LHCN-M2 (cell line): ENCODE results near the gene HOXC5. TPM values are rescaled to one million over a fixed set of nuclear protein-coding genes. Genes with fewer than 3 reads are reported as not detected.

Experiments
- DNase-seq: peaks from one replicate; pipeline ENCODE4 v3.0.0-alpha.2; 2012; ENCODE audit warnings: low read depth
- total RNA-seq: library from RNA; depleted of rRNA; stranded (reverse); fragments of >200 nt; gene quantifications from 2 replicates; pipeline ENCODE4 v1.2.3, GENCODE V29; 2014

Gene HOXC5
- total RNA-seq, 1 experiment from 2014 or later: 1.8 TPM

DNA sequence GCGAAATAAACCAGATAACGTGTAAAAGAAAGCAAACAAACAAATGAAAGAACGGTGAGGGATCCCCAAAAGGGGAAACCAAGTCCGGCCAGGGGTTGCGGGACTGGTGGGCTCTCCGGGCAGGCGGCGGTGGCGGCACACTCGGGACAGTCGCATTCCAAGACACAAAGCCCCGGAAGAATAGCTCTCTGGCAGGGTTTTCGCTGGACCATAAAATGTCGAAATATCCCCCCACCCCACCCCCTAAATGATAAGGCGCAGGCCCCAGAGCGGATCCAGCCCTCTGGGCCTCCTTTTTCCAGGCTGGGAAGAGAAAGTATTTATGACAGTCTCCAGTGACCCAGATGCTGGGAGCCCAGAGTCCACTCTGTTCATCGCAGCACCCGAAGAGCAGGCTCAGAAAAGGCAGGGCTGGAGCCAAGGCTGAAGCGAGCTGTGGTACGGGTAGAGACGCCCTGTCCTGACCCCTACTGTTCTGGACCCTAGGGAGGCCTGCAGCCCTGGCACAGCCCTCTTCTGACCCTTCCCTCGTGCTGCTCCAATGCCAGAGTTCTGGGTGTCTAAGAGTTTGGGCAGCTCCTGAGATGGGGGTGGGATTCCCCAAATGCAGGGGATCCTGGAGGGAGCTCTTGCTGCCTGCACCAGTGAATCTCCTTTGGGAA is 26.2 kb upstream of the HOXC5 start:
- peak; percentile 50 for DNase-seq

DNA sequence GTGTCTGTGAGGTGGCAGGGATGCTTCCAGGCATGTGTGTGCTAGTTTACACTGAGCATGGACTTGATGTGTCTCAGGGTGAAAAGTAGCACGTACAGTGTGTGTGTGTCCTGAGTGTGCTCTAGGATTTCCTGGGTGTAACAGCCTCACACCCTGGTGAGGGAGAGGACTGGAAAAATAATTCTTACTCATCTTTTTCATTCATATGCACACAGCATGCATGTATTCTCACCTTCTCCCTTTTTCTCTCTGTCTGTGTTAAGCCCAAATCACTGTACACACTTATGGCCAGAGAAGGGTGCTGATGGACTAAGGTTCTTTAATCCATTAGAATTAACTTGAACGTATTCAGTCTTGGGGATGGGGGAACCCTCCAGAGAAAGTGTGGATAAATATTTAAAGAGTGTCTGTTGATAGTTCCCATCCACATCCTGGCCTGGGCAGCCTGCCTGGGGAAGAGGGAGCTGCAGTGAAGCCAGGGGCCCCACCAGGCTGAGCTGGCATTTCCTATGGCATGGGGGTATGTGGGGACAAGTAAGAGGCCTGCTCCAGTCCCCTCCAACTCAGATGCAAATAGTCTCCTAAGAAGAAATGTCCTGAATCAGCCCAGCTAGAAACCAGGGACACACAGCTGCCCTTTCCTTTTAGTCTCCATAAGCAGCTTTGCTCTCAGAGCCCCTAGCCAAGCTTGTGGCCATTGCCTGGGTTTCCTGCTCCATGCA is 25.2 kb upstream of the HOXC5 start:
- DNase-seq: no peak

DNA sequence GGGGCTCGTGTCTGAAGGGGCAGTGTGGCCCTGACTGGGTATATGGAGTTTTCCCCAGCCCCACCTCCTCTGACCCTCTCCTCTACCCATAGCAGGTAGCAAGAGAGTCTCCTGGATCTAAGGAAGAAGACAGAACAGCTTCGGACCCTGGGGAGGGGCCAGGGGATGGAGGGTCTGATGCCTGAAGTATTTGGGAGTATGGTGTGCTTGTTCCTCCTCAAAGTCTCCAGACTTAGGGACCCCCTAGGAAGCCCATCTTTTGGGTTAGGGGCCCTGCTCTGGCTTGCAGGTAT is 24.6 kb upstream of the HOXC5 start:
- no peak for DNase-seq

DNA sequence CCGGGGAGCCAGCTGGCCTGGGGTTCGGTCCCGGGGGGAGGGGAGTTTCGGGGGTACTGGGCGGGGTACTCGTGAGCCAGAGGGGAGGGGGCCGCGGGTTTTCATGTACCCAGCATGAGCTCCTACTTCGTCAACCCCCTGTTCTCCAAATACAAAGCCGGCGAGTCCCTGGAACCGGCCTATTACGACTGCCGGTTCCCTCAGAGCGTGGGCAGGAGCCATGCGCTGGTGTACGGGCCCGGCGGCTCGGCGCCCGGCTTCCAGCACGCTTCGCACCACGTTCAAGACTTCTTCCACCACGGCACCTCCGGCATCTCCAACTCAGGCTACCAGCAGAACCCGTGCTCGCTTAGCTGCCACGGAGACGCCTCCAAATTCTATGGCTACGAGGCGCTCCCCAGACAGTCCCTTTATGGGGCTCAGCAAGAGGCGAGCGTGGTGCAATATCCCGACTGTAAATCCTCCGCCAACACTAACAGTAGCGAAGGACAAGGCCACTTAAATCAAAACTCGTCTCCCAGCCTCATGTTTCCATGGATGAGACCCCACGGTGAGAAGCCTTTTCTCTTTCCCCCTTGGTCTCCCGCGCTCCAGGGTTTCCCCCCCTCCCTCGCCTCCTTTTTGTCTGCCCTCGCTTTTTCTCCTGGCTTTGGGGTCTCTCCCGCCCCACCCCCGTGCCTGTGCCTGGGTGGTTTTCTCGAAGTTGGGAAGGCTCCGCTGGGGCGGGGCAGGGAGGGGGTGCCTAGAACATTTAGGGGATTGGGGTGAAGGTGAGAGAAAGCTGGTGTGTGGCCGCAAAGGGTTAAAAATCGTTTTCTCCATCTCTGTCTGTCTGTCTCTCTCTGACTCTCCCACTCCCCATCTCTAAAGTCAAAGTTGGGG is 23.4 kb upstream of the HOXC5 start:
- DNase-seq: no peak

DNA sequence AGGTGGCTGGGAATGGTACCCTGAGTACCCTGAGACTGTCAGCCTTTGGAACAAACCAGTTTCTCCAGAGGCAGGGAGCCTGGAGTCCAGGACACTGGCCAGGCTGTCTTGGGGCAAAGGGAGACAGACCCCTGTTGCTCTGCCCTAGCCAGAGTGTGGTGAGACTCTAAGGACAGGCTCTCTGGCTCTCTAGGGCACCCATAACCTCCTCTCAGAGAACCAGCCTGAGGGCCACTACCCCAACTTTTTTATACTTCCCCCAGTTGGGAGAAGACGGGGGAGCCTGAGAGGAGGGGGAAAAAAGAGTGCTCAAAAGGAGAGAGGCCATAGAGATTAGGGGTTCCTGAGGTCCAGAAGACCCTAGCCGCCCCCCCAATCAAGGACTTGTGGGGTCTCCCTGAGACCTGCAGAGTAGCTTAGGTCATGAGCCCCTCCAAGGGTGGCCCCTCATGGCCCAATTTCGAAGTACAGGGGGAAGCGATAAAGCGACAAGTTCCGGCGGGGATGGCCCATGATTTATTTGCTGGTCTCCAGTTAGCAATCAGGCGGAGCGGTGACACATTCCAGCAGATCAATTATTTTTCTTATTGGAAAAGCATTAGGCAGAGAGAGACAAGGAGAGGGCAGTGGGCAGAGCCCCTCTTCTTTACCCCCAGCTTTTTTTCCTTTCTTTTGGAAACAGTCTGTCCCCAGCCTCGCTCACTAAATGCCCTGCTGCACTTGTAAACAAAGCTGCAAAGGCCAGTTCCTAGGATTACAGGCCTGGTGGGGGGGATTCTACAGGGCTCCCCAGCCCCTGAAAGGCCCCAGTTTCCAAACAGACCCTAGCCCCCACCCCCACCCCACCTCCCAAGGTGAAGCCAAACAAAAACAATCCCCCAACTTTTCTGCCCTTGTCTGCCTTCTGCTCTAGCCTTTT is 22.5 kb upstream of the HOXC5 start:
- DNase-seq: no peak

DNA sequence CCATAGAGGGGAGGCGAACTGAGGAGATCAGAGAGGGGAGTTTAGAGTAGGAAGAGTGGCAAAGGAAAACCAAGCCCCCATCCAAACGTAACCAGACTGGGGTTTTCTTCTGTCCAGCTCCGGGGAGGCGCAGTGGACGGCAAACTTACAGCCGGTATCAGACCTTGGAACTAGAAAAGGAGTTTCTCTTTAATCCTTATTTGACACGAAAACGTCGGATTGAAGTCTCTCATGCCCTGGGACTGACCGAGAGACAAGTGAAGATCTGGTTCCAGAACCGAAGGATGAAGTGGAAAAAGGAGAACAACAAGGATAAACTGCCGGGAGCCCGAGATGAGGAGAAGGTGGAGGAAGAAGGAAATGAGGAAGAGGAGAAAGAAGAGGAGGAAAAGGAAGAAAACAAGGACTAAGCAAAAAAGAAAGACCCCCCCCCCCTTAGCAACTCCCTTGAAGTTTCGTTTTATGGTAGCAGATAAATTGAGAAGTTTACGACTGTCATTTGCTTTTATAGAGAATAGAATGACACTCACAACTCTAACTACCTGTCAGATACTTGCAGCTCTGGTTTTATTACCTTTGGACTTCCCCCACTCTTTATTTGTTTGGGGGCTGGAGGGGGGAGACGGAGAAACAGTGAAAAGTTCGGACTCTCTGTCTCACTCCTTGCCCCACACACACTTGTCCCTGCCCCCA is 21.7 kb upstream of the HOXC5 start:
- DNase-seq: no peak

DNA sequence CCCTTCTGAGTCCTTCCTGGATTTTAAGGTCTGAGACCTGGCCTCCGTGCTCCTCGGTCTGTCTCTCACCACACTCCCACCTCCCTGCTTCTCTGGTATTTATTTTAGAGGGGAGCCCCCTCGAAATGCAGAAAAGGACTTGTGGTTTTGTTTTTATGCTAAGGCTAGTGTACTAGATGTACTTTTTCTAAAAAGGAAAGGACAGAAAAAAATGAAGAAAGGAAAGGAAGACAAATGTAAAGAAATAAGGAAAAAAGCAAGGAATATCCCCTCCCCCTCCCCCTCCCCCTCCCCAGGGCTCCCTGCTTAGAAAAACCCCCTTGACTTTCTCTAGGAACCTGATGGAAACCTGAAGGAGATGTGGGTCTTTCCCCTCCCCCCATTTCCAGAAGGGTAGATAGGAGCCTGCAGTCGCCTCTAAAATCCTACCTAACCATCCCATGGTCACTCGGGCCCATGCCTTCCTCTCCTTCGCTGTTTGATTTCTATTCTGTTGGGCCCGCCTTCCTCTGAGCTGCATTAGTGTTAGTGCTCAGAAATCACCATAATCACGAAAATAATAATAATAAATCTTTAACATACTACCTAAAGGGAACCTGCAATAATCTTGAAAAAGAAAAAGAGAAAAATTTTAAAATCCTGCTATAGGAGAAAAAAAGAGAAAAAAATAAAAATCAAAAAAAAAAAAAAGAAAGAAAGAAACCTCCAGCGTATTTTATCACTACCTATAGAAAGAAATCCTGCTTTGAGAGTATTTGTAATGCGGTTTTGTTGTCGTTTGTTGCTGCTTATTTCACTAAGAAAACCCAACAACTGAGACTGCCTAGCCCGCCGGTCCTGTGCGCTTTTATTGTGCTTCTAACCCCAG is 21.0 kb upstream of the HOXC5 start:
- no peak for DNase-seq

DNA sequence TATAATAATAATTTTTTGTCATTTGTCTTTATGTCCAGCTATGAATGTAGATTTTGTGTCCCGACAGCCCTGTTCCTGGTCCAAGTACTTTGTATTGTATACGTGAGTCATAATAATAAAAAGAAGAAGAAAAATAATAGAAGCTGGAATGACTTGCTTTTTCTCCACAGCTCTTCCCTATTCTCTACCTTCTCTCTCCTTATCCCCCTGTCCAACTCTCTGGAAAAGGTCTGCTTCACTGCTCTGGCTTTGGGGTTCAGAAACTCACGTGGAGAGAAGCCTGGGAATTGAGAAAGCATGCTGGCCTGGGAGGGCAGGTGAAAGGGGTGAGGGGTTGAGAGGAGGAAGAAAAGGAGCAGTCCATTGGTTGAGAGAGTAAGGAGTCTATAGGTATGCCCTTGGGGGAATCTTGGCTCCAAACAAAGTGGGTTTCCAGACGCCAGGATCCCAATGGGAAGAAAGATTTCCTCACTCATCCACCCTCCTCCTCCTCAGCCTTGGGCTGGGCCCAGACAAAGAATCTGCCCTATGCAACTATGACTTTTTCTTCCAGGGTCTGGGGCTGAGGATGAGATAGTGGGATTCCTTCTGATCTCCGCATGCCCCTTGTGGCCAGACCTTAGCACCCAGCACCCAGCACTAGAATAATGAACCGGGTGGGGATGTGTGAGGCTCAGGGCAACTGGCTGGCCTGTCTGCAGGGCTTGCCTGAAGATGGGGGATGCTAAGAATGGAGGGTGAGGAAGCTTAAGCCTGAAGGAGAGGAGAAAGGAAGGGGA is 20.0 kb upstream of the HOXC5 start:
- no peak for DNase-seq

DNA sequence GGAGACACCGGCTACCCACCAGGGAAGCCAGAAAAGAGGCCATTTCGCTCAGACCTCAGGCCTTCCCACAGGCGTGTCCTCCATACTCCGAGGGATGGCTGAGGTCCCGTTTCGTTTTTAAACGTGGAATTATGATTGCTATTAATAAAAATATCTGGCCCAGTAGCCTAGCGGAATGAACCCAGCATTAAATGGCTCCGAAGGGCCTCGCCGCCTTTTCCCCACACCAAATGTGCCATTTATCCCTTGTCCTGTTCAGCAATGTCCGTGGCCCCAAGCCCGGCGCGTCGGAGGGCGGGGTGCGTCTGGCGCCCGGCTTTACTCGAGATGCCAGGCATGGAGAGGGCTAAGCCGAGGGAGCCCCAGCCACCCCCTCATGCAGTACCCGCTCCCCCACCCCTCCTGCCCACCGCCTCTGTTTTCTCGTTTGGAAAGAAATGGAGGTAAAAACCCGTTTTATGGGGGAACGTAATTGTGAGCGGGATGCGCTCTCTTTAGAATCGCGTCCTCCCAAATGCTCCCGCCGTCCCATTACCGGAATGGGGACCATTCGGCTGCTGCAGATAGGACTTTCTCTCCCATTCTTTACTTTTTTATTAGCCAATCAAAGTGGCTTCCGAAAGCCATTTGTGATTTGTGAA is 18.4 kb upstream of the HOXC5 start:
- no peak for DNase-seq

DNA sequence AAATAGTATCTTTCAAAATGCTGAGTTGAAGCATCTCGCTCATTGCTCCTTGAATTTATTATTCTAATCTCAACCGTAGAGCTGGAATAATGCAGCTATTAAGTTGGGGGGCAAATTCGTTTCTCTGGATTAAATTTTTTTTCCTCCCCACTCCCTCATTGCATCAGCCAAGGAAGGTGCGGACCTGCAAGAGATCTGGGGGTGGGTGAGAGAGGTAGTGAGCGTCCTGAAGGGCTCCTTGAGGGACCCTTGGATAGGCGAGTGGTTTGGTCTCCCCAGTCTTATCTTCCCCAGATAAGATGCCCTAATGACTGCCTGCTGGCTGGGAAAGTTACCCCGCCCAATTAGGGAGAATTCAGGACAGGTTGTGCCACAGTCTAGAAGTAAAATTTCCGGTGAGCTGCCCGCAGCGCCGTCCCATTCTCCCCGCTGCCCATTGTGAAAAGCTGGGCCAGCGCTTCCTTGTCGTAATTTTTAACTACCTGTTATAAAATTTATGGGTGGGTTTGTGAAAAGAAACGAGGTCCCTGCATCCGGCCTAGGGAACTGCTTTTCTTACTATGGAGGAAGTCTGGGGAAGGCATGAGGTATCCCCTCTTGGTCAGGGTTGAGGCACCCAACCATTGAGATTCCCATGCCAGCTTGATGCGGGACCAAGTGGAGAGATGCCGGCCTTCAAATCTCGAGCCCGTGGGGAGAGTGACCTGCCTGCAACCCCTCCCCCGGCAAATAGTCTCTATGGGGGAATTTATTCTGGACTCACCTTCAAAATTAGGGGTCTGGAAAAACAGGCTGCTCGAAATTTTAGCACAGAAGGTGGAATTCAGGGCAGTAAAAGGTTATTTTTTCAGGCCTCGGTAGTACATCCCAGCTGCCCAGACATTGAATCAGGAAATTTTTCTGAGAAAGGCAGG is 17.6 kb upstream of the HOXC5 start:
- no peak for DNase-seq

DNA sequence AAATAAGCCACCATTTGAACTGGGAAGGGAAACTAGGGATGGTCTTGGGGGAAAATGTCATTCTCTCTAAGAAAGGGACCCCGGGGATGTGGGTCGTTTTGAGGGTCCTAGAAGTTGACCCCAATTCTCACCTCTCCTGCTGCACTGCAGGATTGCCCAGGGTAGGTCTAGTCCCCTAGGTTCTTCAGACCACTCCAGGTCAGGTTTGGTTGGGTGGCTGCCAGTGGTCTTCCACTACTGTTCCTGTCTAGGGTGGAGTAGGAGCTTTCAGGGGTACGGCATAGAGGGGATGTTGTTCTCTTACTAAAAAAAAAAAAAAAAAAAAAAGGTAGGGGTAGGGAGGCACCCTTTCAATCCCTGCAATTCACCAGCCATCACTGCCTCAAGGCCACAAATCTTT is 16.8 kb upstream of the HOXC5 start:
- no peak for DNase-seq

DNA sequence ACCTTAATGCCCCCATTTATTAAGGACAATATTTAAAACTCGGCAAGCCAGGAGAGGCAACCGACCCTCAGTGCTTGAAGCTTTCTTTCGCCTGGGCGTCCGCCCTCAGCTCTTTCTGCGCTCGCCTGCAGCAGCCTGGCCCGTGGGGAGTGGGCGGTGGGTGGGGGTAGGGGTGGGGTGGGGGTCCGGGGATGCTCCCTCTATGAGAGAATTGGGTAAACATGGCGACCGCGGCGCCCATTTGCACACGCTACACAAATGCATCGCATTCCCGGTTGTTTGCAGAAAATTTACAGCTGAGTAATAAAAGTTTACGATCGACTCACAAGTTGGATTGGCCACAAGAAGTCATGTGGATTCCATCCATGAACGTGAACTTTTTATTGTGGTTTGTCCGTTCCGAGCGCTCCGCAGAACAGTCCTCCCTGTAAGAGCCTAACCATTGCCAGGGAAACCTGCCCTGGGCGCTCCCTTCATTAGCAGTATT is 16.3 kb upstream of the HOXC5 start:
- DNase-seq: peak; percentile 96

DNA sequence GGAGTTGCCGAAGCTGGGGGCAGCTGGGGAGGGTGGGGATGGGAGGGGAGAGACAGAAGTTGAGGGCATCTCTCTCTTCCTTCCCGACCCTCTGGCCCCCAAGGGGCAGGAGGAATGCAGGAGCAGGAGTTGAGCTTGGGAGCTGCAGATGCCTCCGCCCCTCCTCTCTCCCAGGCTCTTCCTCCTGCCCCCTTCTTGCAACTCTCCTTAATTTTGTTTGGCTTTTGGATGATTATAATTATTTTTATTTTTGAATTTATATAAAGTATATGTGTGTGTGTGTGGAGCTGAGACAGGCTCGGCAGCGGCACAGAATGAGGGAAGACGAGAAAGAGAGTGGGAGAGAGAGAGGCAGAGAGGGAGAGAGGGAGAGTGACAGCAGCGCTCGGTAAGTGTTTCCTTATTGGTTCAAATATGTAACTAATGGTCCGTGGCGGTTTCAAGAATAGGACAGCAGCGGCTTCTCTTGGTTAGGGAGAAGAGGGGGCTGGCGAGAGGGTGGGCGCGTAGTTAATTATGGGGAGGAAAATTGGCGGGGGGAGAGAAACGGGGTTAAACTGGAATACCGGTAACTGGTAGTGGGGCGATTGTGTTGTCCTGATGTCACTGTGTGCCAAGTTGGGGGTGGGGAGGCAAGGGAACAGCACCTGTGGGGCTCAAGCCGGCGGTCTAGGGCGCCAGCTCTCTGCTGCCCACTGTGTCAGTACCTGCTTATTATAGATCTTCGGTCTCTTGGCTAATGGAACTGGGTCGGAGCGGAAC is 15.6 kb upstream of the HOXC5 start:
- peak; percentile 68 for DNase-seq

DNA sequence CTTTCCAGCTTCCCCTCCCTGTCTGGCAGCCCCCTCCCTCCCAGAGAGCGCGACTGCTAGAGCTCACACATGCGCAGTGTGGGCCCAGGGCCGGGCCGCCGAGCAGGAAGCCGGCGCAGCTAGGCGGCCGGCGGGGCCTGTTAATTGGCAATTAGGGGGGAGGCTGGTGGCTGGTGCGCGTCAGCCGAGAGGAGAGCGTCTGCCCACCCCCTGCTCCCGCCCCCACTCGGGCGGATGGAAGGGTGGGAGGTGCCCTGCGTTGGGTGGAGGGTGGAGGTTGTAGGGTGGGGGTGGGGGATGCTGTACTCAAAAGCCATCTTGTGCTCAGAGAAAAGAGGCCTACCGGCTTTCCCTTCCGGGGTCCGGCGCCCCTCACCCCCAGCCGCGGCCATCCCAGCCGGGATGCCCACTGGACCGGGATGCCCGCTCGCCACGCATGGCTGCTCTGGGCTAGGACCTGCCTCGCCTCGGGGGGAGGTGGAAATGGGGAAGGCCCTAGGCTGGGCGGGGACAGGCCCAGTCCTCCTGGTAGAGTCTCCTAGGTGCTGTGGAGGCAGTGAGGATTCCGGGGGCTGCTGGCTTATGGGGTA is 14.9 kb upstream of the HOXC5 start:
- peak; percentile 95 for DNase-seq

DNA sequence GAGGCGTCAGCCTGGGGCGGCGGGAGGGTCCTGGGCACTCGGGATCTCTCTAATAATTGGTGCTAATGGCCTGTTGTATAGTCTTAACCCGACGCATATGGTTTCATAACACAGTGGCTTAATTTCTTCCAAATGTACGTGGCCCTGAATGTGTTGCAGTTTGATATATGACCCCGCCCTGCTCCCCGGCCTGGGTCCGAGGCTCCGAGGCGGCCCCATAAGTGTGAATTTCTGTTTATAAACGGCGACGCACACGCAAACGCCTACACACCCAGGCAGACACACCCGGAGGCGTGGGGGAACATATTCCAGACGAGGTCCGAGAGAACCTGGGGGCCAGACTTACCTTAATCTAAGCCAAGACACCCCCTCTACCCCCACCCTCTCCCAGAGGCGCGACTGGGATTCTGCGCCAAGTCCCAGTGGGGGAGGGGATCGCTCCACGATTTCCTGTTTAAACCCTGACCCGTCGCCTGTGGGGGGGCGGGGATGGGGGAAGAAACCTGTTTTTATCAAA is 14.3 kb upstream of the HOXC5 start:
- DNase-seq: peak; percentile 71
